Mucosa of descending colon (tissue), 3 donors: ENCODE data around the gene FSCN2. TPM values are rescaled to one million over a fixed set of nuclear protein-coding genes. Genes with fewer than 3 reads are reported as not detected.

Source experiments
- ATAC-seq: fragments of 200-7000 bp; cut with Tn5 transposase; one replicate; pipeline ENCODE4 v1.9.1; 2020; ENCODE audit warnings: mild to moderate bottlenecking, moderate library complexity
- DNase-seq, 3 donors: peaks; one replicate each; pipeline ENCODE4 v3.0.0-alpha.2; 2020
- H3K36me3 ChIP-seq: fragments of 200-600 bp; one replicate; pipeline ENCODE4 v1.8.0; 2021; ENCODE audit warnings: low read depth, mild to moderate bottlenecking
- H3K4me1 ChIP-seq: fragments of 200-600 bp; one replicate; pipeline ENCODE4 v1.8.0; 2021; ENCODE audit warnings: low read depth, mild to moderate bottlenecking
- H3K4me3 ChIP-seq: fragments of 200-600 bp; one replicate; pipeline ENCODE4 v1.8.0; 2021; ENCODE audit warnings: mild to moderate bottlenecking
- H3K9me3 ChIP-seq: fragments of 200-600 bp; one replicate; pipeline ENCODE4 v1.8.0; 2021; ENCODE audit warnings: mild to moderate bottlenecking
- CTCF ChIP-seq: fragments of 200-600 bp; IDR thresholded peaks from one replicate; pipeline ENCODE4 v1.8.0; 2022; ENCODE audit warnings: antibody characterized with exemption, mild to moderate bottlenecking
- intact Hi-C, 2 donors: fragments of 100-400 bp; cut with DNase I in 1 of 2; cut with micrococcal nuclease in 1 of 2; formaldehyde crosslinking; loops; one replicate each; pipeline versions ENCODE4 v1.11.0 to v1.11.1; 2022; cut with DNase I, micrococcal nuclease
- total RNA-seq, 3 donors: library from RNA; stranded (reverse); fragmentation: NEBNext Ultra II Directional in 2 of 3; extraction: Animal tissue kit (Norgen Biotek cat#: 25700) in 2 of 3; gene quantifications; one replicate each; pipeline versions ENCODE4 v1.2.1 to v1.2.4, GENCODE V29; 2021 to 2023
- donor health status: DM: no; HTN: no; CAD: no; lungs with moderate emphysema.
- donor health status: DM: no; HTN: no; CAD: no.
- donor health status: DM: no; HTN: yes; CAD: no.

FSCN2 gene
- total RNA-seq, 3 donors from 2014 or later = 1.6 to 4.0 (median 2.5) TPM

- peak; percentile 81 to 90 (median 88) for DNase-seq
- peaks cover 20% of the 10 kb centered on the region for H3K4me1 ChIP-seq
- H3K4me3 ChIP-seq = peak within 1 kb of the TSS; percentile 90
- no peaks in the 10 kb centered on the region for H3K9me3 ChIP-seq
- peak; percentile 88 for ATAC-seq
- H3K36me3 ChIP-seq = no peaks in the 10 kb centered on the region
- intact Hi-C loops = no loop called here
- TF ChIP-seq CTCF = no peak
Observed at GRCh38 chr17:81552244-81553017, 24.3 kb downstream of the FSCN2 start, which contains the start of gene FAAP100. Gene FAAP100, minus strand, starts transcription at chr17:81552353. Its CDS starts 23 bp downstream, at chr17:81552330.

GRCh38 chr17:81553018-81553615, 24.9 kb downstream of the FSCN2 start:
- peak overlapping the region; percentile 90 for H3K4me3 ChIP-seq
- TF ChIP-seq CTCF = no peak
- peaks cover 20% of the 10 kb centered on the region for H3K4me1 ChIP-seq
- H3K36me3 ChIP-seq = no peaks in the 10 kb centered on the region
- no peaks in the 10 kb centered on the region for H3K9me3 ChIP-seq
- DNase-seq = peak; percentile 81 to 88 (median 86)
- intact Hi-C loops = no loop called here
- peak; percentile 73 for ATAC-seq

GRCh38 chr17:81553616-81554181, 25.5 kb downstream of the FSCN2 start:
- no peak for TF ChIP-seq CTCF
- Histone ChIP-seq H3K9me3 (no peaks in the 10 kb centered on the region), H3K36me3 (peaks cover 2% of the 10 kb centered on the region), H3K4me3 (no peak overlapping the region), H3K4me1 (peaks cover 20% of the 10 kb centered on the region)
- intact Hi-C loops = no loop called here
- no peak for ATAC-seq
- peak in 2 of 3 donors; percentile 56 to 70 for DNase-seq

GRCh38 chr17:81556175-81556691, 28.1 kb downstream of the FSCN2 start:
- no peaks in the 10 kb centered on the region for H3K9me3 ChIP-seq
- peak in 1 of 3 donors; percentile 42 for DNase-seq
- H3K4me1 ChIP-seq = peaks cover 16% of the 10 kb centered on the region
- peaks cover 4% of the 10 kb centered on the region for H3K36me3 ChIP-seq
- H3K4me3 ChIP-seq = no peak overlapping the region
- intact Hi-C loops = no loop called here
- peak; percentile 33 for ATAC-seq
- no peak for TF ChIP-seq CTCF

- intact Hi-C loops = no loop called here
- peaks cover 14% of the 10 kb centered on the region for H3K4me1 ChIP-seq
- peak in 2 of 3 donors; percentile 52 to 74 for DNase-seq
- H3K9me3 ChIP-seq = no peaks in the 10 kb centered on the region
- ATAC-seq = peak; percentile 26
- H3K4me3 ChIP-seq = no peak overlapping the region
- H3K36me3 ChIP-seq = peaks cover 4% of the 10 kb centered on the region
- TF ChIP-seq CTCF = no peak
Observed at GRCh38 chr17:81556863-81557262, 28.7 kb downstream of the FSCN2 start.
